Thyroid gland (tissue), 4 donors: ENCODE data around the gene PSPN. TPM values are rescaled to one million over a fixed set of nuclear protein-coding genes. Genes with fewer than 3 reads are reported as not detected.

Source experiments
- DNase-seq, 2 donors: peaks; one replicate each; pipeline ENCODE4 v3.0.0-alpha.2; 2019
- H3K27ac ChIP-seq, 3 donors: fragments of 200-600 bp; sonication (generic); 1 replicate in 2 of 3; 2 replicates in 1 of 3; pipeline ENCODE4 v1.5.1; 2016 to 2019; ENCODE audit warnings: mild to moderate bottlenecking in 1 of 3, moderate library complexity in 1 of 3
- H3K27me3 ChIP-seq: fragments of 200-600 bp; sonication (generic); one replicate; pipeline ENCODE4 v1.5.1; 2019
- H3K36me3 ChIP-seq, 2 donors: fragments of 200-600 bp; sonication (generic); one replicate each; pipeline ENCODE4 v1.5.1; 2016 to 2019
- H3K4me1 ChIP-seq, 2 donors: fragments of 200-600 bp; sonication (generic); one replicate each; pipeline ENCODE4 v1.5.1; 2017 to 2019
- H3K4me3 ChIP-seq, 3 donors: fragments of 200-600 bp; sonication (generic); replicated peaks in 1 of 3; 1 replicate in 2 of 3; 2 replicates in 1 of 3; pipeline ENCODE4 v1.5.1; 2016; ENCODE audit warnings: mild to moderate bottlenecking in 1 of 3
- H3K9me3 ChIP-seq: fragments of 200-600 bp; sonication (generic); one replicate; pipeline ENCODE4 v1.5.1; 2017
- CTCF ChIP-seq, 6 experiments: fragments of 200-600 bp in 3 of 6; fragments of 450-650 bp in 3 of 6; sonication (generic) in 3 of 6; IDR thresholded peaks; one replicate each; pipeline ENCODE4 v1.5.1; 2016 to 2019; ENCODE audit warnings: antibody characterized with exemption in 6 of 6, mild to moderate bottlenecking in 2 of 6, inconsistent platforms in 1 of 6, moderate library complexity in 1 of 6
- POLR2A ChIP-seq, 2 donors: fragments of 450-650 bp; IDR thresholded peaks; one replicate each; pipeline ENCODE4 v1.6.1; 2017; ENCODE audit warnings: antibody characterized with exemption in 2 of 2, mild to moderate bottlenecking in 2 of 2, moderate library complexity in 1 of 2
- WGBS, 2 donors: methylation state at CpG; one replicate each; pipeline ENCODE4 v1.1.5; 2017; 5-methylcytosine and 5-hydroxymethylcytosine counted together
- intact Hi-C: fragments of 100-400 bp; cut with DNase I; formaldehyde crosslinking; loops from one replicate; pipeline ENCODE4 v1.15.1; 2023
- microRNA-seq: library from miRNA; unstranded; fragments of <30 nt; microRNA quantifications from one replicate; pipeline ENCODE4, GENCODE V29; 2016
- small RNA-seq: library from RNA; depleted of rRNA; stranded (forward); fragments of <200 nt; gene quantifications from one replicate; pipeline ENCODE3, GENCODE V24; 2016
- total RNA-seq, 4 donors: library from RNA; depleted of rRNA; stranded (reverse); fragments of >200 nt; gene quantifications; one replicate each; pipeline ENCODE4 v1.2.3, GENCODE V29; 2016

Gene PSPN
- total RNA-seq, 4 donors from 2014 or later = 1.1 to 6.7 (median 2.6) TPM

GRCh38 chr19:6334490-6335285 lies 41.0 kb downstream of the PSPN start:
- intact Hi-C loops = no loop called here
- H3K27ac ChIP-seq = no peak overlapping the region
- no peaks in the 10 kb centered on the region for H3K36me3 ChIP-seq
- TF ChIP-seq CTCF (IDR thresholded peaks at IDR 0.05) = no peak
- TF ChIP-seq POLR2A (IDR thresholded peaks at IDR 0.05) = no peak
- no peaks in the 10 kb centered on the region for H3K27me3 ChIP-seq
- no peaks in the 10 kb centered on the region for H3K4me1 ChIP-seq
- no peak overlapping the region for H3K4me3 ChIP-seq
- no peak for DNase-seq
- no peaks in the 10 kb centered on the region for H3K9me3 ChIP-seq
- 89 to 93% methylated on average over 6 of the region's 6 CpGs for WGBS, 2 donors

- Histone ChIP-seq H3K27ac (no peak within 1 kb of the TSS), H3K9me3 (no peaks in the 10 kb centered on the region), H3K27me3 (no peaks in the 10 kb centered on the region), H3K4me3 (no peak within 1 kb of the TSS), H3K4me1 (no peaks in the 10 kb centered on the region), H3K36me3 (no peaks in the 10 kb centered on the region)
- no peak for DNase-seq
- TF ChIP-seq CTCF (IDR thresholded peaks at IDR 0.05) (no peak), POLR2A (IDR thresholded peaks at IDR 0.05) (no peak)
- intact Hi-C loops = no loop called here
- WGBS, 2 donors = 73 to 76% methylated on average over 15 to 17 of the region's 17 CpGs
Observed at GRCh38 chr19:6333439-6333838, 42.3 kb downstream of the PSPN start, which contains the start of gene ACER1. TSS of gene ACER1 (minus strand) at chr19:6333612. CDS start at chr19:6333551, 61 bp downstream.

GRCh38 chr19:6326815-6327214 lies 48.9 kb downstream of the PSPN start:
- TF ChIP-seq POLR2A (IDR thresholded peaks at IDR 0.05) (no peak), CTCF (IDR thresholded peaks at IDR 0.05) (no peak)
- H3K9me3 ChIP-seq = no peaks in the 10 kb centered on the region
- DNase-seq = no peak
- no peak overlapping the region for H3K4me3 ChIP-seq
- WGBS, 2 donors = 82 to 84% methylated on average over 4 to 5 of the region's 5 CpGs
- intact Hi-C loops = no loop called here
- H3K27ac ChIP-seq = no peak overlapping the region
- H3K36me3 ChIP-seq = no peaks in the 10 kb centered on the region
- H3K27me3 ChIP-seq = no peaks in the 10 kb centered on the region
- no peaks in the 10 kb centered on the region for H3K4me1 ChIP-seq

GRCh38 chr19:6325614-6326013 lies 50.1 kb downstream of the PSPN start:
- intact Hi-C loops = no loop called here
- no peak overlapping the region for H3K4me3 ChIP-seq

More at GRCh38 chr19:6325614-6326013, 50.1 kb downstream of the PSPN start:
- WGBS, 2 donors = 79 to 87% methylated on average over 3 to 4 of the region's 4 CpGs
- Histone ChIP-seq H3K36me3 (no peaks in the 10 kb centered on the region), H3K4me1 (no peaks in the 10 kb centered on the region), H3K9me3 (no peaks in the 10 kb centered on the region), H3K27me3 (no peaks in the 10 kb centered on the region), H3K27ac (no peak overlapping the region)
- TF ChIP-seq CTCF (IDR thresholded peaks at IDR 0.05) (no peak), POLR2A (IDR thresholded peaks at IDR 0.05) (no peak)
- DNase-seq = no peak

Small RNAs within 50 kb of the gene (microRNA-seq; reads per million reads assigned to microRNA genes)
- gene MIR3940 = 1.5 reads per million
- gene MIR6790 = not detected
- 1.1 reads per million for gene MIR6885

Small RNAs within 50 kb of the gene (small RNA-seq; reads per million reads assigned to genes)
- gene MIR6790 (not detected), gene MIR6885 (not detected)

Other genes with a start within 250 kb of the PSPN start
- gene ACSBG2, start 240.3 kb downstream of the PSPN start, total RNA-seq = 1 to 10 TPM in 1 of 4 donors, under 1 TPM in 1, not detected in 2; 0.22 to 2.4 TPM
- gene MLLT1, start 96.0 kb downstream of the PSPN start, total RNA-seq = 10 to 100 TPM; 19.2 to 35.0 (median 26.7) TPM
- under 1 TPM in 1 of 4 donors, not detected in 3; 0.67 TPM for gene ACER1, start 42.3 kb downstream of the PSPN start, total RNA-seq
- 100 to 1,000 TPM in 1 of 4 donors, 10 to 100 TPM in 3; 44.6 to 108 (median 63.1) TPM for gene CLPP, start 14.4 kb downstream of the PSPN start, total RNA-seq
- gene ALKBH7, start 3.1 kb downstream of the PSPN start, total RNA-seq = 100 to 1,000 TPM in 2 of 4 donors, 10 to 100 TPM in 2; 71.8 to 146 (median 91.4) TPM
- 10 to 100 TPM; 50.8 to 57.0 (median 51.4) TPM for gene GTF2F1, start 17.2 kb upstream of the PSPN start, total RNA-seq
- 100 to 1,000 TPM in 3 of 4 donors, 10 to 100 TPM in 1; 92.9 to 141 (median 118) TPM for gene KHSRP, start 48.9 kb upstream of the PSPN start, total RNA-seq
- under 1 TPM in 1 of 4 donors, not detected in 3; 0.33 TPM for gene SLC25A41, start 57.8 kb upstream of the PSPN start, total RNA-seq
- 100 to 1,000 TPM in 3 of 4 donors, 10 to 100 TPM in 1; 75.2 to 214 (median 152) TPM for gene SLC25A23, start 83.9 kb upstream of the PSPN start, total RNA-seq
- gene CRB3, start 88.3 kb upstream of the PSPN start, total RNA-seq = 10 to 100 TPM; 21.0 to 65.2 (median 45.3) TPM
- gene DENND1C, start 105.9 kb upstream of the PSPN start, total RNA-seq = 1 to 10 TPM in 3 of 4 donors, not detected in 1; 1.3 to 2.1 (median 1.8) TPM
- gene TUBB4A, start 126.4 kb upstream of the PSPN start, total RNA-seq = under 1 TPM in 3 of 4 donors, not detected in 1; 0.22 to 0.67 (median 0.59) TPM
- gene TNFSF9, start 155.1 kb upstream of the PSPN start, total RNA-seq = under 1 TPM in 2 of 4 donors, not detected in 2; 0.45 to 0.54 TPM
- gene CD70, start 215.2 kb upstream of the PSPN start, total RNA-seq = under 1 TPM in 1 of 4 donors, not detected in 3; 0.73 TPM